ENCODE measurements around the gene SAP30BP. TPM values are rescaled to one million over a fixed set of nuclear protein-coding genes. Genes with fewer than 3 reads are reported as not detected.

SAP30BP gene
- total RNA-seq, 1 donor = 45.8 TPM

- TF ChIP-seq, protein P1, sequence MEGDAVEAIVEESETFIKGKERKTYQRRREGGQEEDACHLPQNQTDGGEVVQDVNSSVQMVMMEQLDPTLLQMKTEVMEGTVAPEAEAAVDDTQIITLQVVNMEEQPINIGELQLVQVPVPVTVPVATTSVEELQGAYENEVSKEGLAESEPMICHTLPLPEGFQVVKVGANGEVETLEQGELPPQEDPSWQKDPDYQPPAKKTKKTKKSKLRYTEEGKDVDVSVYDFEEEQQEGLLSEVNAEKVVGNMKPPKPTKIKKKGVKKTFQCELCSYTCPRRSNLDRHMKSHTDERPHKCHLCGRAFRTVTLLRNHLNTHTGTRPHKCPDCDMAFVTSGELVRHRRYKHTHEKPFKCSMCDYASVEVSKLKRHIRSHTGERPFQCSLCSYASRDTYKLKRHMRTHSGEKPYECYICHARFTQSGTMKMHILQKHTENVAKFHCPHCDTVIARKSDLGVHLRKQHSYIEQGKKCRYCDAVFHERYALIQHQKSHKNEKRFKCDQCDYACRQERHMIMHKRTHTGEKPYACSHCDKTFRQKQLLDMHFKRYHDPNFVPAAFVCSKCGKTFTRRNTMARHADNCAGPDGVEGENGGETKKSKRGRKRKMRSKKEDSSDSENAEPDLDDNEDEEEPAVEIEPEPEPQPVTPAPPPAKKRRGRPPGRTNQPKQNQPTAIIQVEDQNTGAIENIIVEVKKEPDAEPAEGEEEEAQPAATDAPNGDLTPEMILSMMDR (IDR thresholded peaks at IDR 0.05; ENCODE audit: insufficient read depth, low read length) = no peak
- H3K4me3 ChIP-seq (ENCODE audit: low read depth, low read length) = no peak overlapping the region
- DNase-seq (ENCODE audit: low read depth) = no peak
Observed at GRCh38 chr17:75740631-75741077, 73.5 kb downstream of the SAP30BP start.

DNA sequence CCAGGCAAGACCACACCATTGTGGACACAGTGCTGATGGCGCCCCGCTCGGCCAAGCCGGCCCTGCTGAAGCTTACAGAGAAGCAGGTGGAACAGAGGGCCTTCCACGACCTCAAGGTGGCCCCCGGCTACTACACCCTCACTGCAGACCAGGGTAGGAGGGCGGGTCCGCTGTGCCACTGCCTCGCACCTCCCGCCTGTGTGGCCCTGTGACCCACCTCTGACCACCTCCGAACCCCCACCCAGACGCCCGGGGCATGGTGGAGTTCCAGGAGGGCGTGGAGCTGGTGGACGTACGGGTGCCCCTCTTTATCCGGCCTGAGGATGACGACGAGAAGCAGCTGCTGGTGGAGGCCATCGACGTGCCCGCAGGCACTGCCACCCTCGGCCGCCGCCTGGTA is 75.2 kb downstream of the SAP30BP start:
- TF ChIP-seq, protein P1 (IDR thresholded peaks at IDR 0.05; ENCODE audit: insufficient read depth, low read length) = no peak
- no peak for DNase-seq (ENCODE audit: low read depth)
- no peak overlapping the region for H3K4me3 ChIP-seq (ENCODE audit: low read depth, low read length)

- TF ChIP-seq, protein P1 (IDR thresholded peaks at IDR 0.05; ENCODE audit: insufficient read depth, low read length) = no peak
- no peak overlapping the region for H3K4me3 ChIP-seq (ENCODE audit: low read depth, low read length)
- DNase-seq (ENCODE audit: low read depth) = no peak
Observed at GRCh38 chr17:75743625-75744206, 76.6 kb downstream of the SAP30BP start.

DNA sequence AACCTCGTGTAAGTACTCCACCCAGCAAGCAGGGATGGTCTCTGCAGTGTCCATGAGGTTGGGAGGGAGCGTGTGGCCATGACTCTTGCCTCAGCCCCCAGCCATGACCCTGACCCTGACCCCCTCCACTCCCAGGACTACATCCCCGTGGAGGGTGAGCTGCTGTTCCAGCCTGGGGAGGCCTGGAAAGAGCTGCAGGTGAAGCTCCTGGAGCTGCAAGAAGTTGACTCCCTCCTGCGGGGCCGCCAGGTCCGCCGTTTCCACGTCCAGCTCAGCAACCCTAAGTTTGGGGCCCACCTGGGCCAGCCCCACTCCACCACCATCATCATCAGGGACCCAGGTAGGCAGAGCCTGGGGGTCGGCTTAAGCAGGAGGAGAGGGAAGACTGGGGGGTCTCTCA is 81.6 kb downstream of the SAP30BP start:
- H3K4me3 ChIP-seq (ENCODE audit: low read depth, low read length) = no peak overlapping the region
- no peak for DNase-seq (ENCODE audit: low read depth)
- TF ChIP-seq, protein P1 (IDR thresholded peaks at IDR 0.05; ENCODE audit: insufficient read depth, low read length) = no peak

GRCh38 chr17:75749545-75750389 is 82.6 kb downstream of the SAP30BP start:
- TF ChIP-seq, protein P1 (IDR thresholded peaks at IDR 0.05; ENCODE audit: insufficient read depth, low read length) = peak; percentile 86
- no peak overlapping the region for H3K4me3 ChIP-seq (ENCODE audit: low read depth, low read length)
- DNase-seq (ENCODE audit: low read depth) = peak; percentile 71

DNA sequence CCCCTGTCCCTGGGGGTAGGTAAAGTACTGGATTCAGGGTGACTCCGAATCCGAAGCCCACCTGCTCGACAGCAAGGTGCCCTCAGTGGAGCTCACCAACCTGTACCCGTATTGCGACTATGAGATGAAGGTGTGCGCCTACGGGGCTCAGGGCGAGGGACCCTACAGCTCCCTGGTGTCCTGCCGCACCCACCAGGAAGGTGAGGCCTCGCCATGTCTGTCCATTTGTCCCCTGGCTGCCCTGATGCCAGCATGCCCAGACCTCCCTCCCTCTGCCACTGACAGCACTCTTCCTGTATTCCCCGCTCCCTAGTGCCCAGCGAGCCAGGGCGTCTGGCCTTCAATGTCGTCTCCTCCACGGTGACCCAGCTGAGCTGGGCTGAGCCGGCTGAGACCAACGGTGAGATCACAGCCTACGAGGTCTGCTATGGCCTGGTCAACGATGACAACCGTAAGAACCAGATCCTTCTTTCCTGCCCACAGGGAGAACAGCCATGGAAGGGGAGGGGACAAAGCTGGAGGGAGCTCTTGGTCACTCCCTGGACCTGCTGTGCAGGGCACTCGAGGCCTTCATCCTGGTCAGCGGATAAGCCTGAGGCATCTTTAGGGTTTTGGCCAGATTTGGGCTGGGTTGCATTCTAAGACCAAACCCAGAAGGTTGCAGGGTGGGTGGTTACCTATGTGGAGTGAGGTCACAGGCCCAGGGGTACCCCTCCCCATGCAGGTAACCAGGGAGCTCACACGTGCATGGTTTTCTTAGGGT is 83.7 kb downstream of the SAP30BP start:
- TF ChIP-seq, protein P1 (IDR thresholded peaks at IDR 0.05; ENCODE audit: insufficient read depth, low read length) = no peak
- DNase-seq (ENCODE audit: low read depth) = no peak
- no peak overlapping the region for H3K4me3 ChIP-seq (ENCODE audit: low read depth, low read length)

All from fibroblast of the aortic adventitia (primary cell).